Fibroblast of pulmonary artery (primary cell): Measurements from ENCODE around the gene ST7.
A peak's percentile ranks its signal among the peaks of the same experiment; 100 is the strongest.

ENCODE experiments used
- DNase-seq: peaks from one replicate; pipeline ENCODE4 v3.0.0-alpha.2; 2010; ENCODE audit warnings: low read depth
- H3K4me3 ChIP-seq: replicated peaks from 2 replicates; pipeline ENCODE4 v1.5.1; 2011; ENCODE audit warnings: low read depth, mild to moderate bottlenecking, control low read depth, low read length, moderate library complexity
- TF ChIP-seq, protein P1 (sequence below): IDR thresholded peaks from 2 replicates; pipeline ENCODE4 v1.5.1; 2011; ENCODE audit warnings: mild to moderate bottlenecking, control low read depth, low read length, inconsistent platforms; ENCODE audit errors: missing control alignments

ST7 gene

DNA sequence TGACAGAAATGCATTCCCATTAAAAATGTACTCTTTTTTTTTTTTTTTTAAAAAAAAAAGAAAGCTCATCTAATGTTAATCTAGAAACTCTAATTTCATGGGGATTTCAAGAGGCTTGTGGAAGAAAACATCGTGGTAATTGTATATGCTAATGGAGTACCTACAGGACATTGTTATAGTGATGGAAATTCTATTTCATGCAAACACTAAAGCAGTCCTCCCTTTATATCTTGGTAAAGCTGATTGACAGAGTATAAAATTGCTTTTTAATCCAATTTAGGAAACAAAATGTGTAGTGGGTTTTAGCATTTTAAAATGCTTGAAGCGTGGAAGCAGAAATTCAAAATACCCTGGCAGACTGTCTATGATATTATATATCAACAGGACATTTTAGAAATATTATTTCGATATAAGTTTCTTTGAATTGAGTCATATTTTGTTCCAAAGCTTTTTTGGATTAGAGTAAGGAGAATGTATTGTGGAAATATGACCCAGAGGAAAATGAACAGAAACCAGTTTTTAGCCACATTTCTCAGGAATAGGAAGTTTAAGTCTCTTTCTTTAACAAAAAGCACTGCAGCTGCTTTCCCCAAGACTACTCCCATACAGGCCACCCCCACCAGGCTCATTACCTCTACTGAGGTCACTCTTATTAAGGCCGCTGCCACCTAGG lies 247.6 kb downstream of the ST7 start:
- no peak for DNase-seq
- H3K4me3 ChIP-seq, result no peak overlapping the region
- TF ChIP-seq, protein P1, sequence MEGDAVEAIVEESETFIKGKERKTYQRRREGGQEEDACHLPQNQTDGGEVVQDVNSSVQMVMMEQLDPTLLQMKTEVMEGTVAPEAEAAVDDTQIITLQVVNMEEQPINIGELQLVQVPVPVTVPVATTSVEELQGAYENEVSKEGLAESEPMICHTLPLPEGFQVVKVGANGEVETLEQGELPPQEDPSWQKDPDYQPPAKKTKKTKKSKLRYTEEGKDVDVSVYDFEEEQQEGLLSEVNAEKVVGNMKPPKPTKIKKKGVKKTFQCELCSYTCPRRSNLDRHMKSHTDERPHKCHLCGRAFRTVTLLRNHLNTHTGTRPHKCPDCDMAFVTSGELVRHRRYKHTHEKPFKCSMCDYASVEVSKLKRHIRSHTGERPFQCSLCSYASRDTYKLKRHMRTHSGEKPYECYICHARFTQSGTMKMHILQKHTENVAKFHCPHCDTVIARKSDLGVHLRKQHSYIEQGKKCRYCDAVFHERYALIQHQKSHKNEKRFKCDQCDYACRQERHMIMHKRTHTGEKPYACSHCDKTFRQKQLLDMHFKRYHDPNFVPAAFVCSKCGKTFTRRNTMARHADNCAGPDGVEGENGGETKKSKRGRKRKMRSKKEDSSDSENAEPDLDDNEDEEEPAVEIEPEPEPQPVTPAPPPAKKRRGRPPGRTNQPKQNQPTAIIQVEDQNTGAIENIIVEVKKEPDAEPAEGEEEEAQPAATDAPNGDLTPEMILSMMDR, result no peak

DNA sequence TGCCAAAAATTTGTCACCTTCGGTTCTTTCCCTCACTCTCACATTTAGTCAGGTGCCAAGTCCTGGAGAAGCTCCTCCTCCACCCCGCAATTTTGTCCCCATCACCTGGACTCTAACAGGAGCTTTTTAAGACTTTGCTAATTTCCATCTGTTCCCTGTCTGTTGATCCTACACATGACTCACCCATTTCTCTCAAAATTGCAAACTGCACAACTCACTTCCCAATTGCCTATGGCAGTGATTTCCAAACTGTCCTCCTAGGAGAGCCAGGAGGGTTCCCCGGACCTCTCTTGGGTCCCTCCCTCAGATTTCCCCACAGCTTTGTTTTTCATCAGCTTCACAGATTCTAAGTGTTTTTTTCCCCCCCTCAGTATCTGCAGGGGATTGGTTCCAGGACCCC lies 249.2 kb downstream of the ST7 start:
- peak; percentile 33 for DNase-seq
- TF ChIP-seq, protein P1, result no peak
- no peak overlapping the region for H3K4me3 ChIP-seq

GRCh38 chr7:117203205-117203604 lies 249.9 kb downstream of the ST7 start:
- TF ChIP-seq, protein P1, result no peak
- H3K4me3 ChIP-seq, result no peak overlapping the region
- DNase-seq, result no peak

GRCh38 chr7:117205873-117206272 lies 252.6 kb downstream of the ST7 start:
- H3K4me3 ChIP-seq, result no peak overlapping the region
- TF ChIP-seq, protein P1, result no peak
- DNase-seq, result no peak

- TF ChIP-seq, protein P1, result no peak
- no peak for DNase-seq
Measured at GRCh38 chr7:117208257-117208656, 255.0 kb downstream of the ST7 start.

GRCh38 chr7:117210397-117210796 lies 257.1 kb downstream of the ST7 start:
- no peak overlapping the region for H3K4me3 ChIP-seq
- TF ChIP-seq, protein P1, result no peak
- DNase-seq, result no peak

More at GRCh38 chr7:117208257-117208656, 255.0 kb downstream of the ST7 start:
- H3K4me3 ChIP-seq, result no peak overlapping the region

GRCh38 chr7:117210908-117211307 lies 257.6 kb downstream of the ST7 start:
- no peak for DNase-seq
- TF ChIP-seq, protein P1, result no peak
- no peak overlapping the region for H3K4me3 ChIP-seq
